Stimulated activated CD8-positive, alpha-beta memory T cell treated with anti-CD3 and anti-CD28 coated beads, Interleukin-7, amount 100 ng/mL, for 24 hours (primary cell): Measurements from ENCODE around the gene PDE9A.

Experiments used
- DNase-seq: peaks from one replicate; pipeline ENCODE4 v3.0.0-alpha.2; 2020; ENCODE audit warnings: low read depth

Gene PDE9A

DNA sequence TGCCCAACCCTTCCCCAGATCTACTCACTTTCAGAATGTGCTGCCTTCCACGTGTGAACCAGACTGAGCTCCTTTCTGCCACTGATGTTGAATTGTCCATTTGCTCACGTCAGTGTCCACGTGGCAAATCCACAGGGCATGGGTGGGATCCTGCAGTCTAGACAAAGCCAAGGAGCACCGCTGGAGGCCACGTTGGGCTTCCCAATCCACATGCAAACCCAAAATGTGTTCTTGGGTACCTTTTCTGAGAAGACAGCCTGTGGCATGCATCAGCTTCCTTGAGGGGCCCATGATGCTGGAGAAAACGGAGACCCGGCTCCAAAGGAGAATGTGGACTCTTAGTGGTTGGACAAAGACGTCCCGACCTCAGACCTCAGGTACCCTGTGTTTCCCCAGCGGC lies 87.6 kb downstream of the PDE9A start:
- DNase-seq = no peak

- DNase-seq = no peak
Observed at GRCh38 chr21:42744520-42745445, 91.4 kb downstream of the PDE9A start.

GRCh38 chr21:42745511-42746239 lies 92.3 kb downstream of the PDE9A start:
- DNase-seq = no peak

DNA sequence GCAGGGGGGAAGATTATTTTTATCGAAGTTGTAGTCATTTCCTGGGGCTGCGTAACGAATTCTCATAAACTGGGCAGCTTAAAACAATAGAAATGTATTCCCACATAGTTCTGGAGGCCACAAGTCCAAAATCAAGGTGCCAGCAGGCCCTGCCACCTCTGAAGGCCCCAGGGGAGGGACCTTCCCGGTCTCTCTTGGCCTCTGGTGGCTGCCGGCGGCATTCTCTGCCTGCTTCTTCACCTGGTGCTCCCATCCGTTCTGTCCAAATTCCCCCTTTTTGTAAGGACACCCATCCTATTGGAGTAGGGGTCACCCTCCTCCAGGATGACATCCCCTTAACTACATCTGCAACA lies 92.8 kb downstream of the PDE9A start:
- no peak for DNase-seq

DNA sequence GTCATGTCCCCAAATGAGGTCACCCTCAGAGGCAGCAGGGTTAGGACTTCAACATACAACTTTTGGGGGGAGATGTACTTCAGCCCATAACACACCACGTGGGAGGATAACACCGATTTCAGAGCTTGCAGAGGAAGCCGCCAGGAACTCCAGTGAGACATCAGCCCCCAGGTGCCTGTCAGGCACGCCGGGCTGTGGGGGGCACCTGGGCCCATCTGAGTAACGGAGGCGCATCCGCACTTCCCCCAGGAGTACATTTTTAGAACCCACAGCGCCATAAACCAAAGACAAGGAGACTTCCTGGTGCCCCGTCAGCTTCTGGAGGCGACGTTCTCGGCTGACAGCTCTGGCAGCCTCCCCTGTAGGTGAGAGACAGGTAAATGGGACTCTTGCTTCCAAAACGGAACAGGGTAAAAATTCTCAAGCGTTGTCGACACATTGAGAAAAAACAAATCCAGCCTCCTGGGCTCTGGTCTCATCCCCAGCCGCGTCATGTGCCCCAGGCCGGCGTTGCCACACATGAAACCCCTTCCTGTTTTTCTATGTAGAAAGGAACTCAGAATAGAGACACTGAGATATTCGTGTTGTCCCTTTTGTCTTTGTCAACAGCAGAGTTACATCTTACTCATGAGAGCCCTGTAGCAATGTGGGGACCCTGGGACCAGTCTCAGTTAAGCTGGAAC lies 93.3 kb downstream of the PDE9A start:
- no peak for DNase-seq

- DNase-seq = no peak
Observed at GRCh38 chr21:42747276-42747701, 93.9 kb downstream of the PDE9A start.

DNA sequence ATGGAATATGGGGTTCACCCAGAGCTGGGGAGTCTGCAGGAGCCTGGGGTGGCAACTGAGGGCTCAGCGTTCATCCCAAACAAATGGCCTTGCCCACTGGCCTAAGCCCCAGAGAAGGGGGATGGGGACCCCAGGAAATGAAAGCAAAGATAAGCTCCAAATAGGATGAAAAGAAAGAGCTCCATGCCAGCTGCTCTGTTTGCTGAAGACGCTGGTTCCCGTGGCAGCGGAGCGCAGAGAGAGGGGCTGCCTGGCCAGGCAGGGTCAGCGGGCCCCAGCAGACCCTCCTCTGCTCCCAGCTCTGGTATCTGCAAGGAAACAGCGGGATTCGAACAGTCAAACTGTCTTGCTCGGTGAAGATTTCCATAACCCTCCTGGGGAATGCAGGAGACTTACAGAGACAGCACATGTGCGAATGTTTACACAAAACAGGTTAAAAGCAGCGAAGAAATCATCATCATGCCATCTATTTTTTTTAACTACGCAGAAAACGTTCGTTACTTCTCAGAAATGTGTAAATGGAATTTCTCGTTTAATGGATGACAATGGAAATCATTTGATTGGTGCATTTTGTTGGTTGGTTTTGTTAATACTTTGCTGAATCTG lies 94.4 kb downstream of the PDE9A start:
- no peak for DNase-seq

DNA sequence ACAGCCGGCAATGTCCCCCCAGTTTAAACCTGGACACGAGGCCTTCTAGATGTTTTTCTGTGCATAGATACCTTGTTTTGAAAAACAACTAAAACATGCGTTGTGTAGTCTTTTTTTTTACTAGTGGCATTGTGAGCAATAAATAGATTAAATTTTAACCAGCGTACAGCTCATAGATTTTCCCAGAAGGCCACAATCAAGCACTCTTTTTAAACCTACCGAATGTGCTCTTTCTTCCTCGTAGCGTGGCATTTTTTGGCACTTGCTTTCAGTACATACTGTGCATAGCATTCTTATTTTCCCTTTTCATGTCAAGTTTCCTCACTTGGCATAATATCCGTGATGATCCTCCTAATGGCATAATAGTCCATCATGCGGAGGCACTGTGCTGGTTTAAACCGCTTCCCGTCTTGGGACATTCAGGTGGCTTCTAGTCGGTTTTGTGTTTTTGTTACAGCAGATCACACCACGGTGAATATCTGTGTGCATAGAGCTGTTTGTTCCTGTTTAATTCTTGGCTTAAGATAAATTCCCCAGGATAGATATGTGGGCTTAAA lies 95.3 kb downstream of the PDE9A start:
- no peak for DNase-seq

- DNase-seq = no peak
Observed at GRCh38 chr21:42750737-42751530, 97.5 kb downstream of the PDE9A start.

GRCh38 chr21:42751866-42752265 lies 98.4 kb downstream of the PDE9A start:
- DNase-seq = no peak

GRCh38 chr21:42753804-42754203 lies 100.4 kb downstream of the PDE9A start:
- DNase-seq = no peak

- DNase-seq = no peak
Observed at GRCh38 chr21:42754270-42754933, 101.0 kb downstream of the PDE9A start.

DNA sequence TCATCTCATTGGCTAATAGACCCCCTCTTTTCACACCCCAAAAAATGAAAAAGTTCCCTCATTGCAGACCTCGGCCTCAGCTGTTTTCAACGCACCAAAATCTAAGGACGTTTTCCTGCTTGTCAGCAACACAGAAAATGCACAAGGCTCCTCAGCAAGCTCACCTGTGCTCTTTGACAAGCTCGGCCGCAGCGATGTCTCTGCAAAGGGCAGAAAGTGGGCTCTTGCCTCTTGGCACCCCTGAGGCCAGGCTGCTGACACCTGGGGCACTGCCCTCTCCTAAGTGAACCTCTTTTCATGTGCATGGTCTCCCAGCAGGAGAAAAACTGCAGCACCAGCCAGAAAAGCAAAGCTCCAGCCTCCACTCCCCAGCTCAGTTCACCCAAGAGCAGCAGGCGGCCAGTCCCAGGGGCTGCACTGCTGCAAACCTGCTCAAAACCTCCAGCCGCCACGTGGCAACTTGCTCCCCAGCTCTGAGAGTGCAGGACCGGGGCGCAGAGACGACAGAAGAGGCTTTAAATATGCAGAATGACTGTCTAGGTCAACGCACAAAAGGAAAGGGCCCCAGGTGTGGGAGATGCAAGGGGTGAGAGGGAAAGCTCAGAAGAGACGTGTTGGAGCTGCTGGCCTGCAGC lies 101.7 kb downstream of the PDE9A start:
- no peak for DNase-seq

DNA sequence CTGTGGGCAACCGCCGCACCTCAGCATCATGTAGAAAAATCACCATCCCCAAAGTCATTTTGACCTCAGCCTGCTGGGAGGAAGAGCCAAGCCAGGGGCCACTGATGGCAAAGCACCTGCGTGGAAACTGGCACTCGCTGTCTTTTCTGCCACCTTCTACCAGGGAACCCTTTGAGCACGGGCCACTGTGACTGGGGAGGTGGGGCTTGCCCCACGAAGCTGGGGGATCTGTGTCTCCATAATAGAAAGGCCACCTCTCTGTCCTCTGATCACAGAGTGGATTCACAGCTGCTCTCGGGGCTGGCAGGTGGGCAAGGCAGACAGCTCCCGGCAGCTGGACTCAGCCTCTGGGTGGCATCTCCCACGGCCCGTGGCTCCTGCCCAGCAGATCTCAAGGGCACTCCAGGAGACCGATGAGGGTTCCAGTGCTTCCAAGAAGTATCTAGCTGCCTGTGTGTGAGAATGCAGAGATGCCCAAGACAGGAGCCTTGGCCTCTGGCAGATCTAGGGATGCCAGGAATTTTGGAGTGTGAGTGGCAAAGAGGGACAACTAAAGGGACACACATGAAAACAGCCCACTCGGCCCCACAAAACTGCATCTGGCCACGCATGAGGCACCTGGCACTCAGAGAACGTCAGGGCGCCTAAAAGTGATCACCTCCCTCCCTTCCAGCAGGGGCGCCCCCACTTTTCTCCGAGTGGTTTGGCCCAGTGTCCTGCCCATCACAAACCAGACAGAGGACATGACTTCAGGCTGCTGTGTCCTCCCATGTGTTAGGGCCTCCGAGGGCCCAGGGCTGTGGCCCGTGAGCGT lies 102.6 kb downstream of the PDE9A start:
- no peak for DNase-seq

GRCh38 chr21:42756580-42757250 lies 103.3 kb downstream of the PDE9A start:
- DNase-seq = no peak

DNA sequence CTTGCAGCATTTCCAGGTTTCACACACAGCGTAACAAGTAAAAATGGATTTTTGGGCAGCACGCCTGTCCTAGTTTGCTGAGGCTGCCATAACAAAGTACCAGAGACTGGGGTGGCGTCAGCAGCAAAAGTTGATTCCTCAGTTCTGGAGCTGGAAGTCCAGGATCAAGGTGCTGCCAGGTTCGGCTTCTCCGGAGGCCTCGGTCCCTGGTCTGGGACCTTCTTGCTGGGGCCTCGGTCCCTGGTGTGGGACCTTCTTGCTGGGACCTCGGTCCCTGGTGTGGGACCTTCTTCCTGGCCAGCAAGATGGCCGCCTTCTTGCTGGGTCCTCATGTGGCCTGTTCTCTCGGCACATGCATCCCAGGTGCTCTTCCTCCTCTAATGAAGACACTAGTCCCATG lies 104.0 kb downstream of the PDE9A start:
- no peak for DNase-seq

- no peak for DNase-seq
Observed at GRCh38 chr21:42757826-42758655, 104.6 kb downstream of the PDE9A start.
